H1 (cell line): ENCODE data around the gene FRRS1. TPM values are rescaled to one million over a fixed set of nuclear protein-coding genes. Genes with fewer than 3 reads are reported as not detected.

Experiments used
- CTCF ChIA-PET: fragments of 300-600 bp; sonication (Branson Sonifier 250); formaldehyde crosslinking; loops from one replicate; lab custom pipeline; 2021; ENCODE audit not compliant: partially characterized antibody; lab: Charles Lee
- POLR2A ChIA-PET: fragments of 300-600 bp; sonication (Branson Sonifier 250); formaldehyde crosslinking; loops from one replicate; lab custom pipeline; 2021; ENCODE audit warnings: inconsistent platforms; ENCODE audit not compliant: partially characterized antibody; lab: Charles Lee
- DNase-seq, 2 experiments: peaks; one replicate each; pipeline versions ENCODE4 v3.0.0 to v3.0.0-alpha.2; 2010 to 2022; ENCODE audit warnings: low spot score in 2 of 2, low read depth in 1 of 2, mixed read lengths in 1 of 2
- FAIRE-seq: peaks from 2 replicates; lab custom pipeline; 2011; peaks lifted over from hg19 to GRCh38; lab: Jason Lieb, UNC
- H2AFZ ChIP-seq: 2 replicates; pipeline ENCODE4 v1.8.1; 2012; ENCODE audit warnings: low read length, inconsistent platforms
- H2AK5ac ChIP-seq: 2 replicates; pipeline ENCODE4 v1.6.1; 2013; ENCODE audit warnings: low read depth, low read length
- H2BK120ac ChIP-seq: replicated peaks from 2 replicates; pipeline ENCODE3; 2013; ENCODE audit warnings: low read depth, low read length, inconsistent platforms
- H2BK12ac ChIP-seq: 2 replicates; pipeline ENCODE4 v1.6.1; 2013; ENCODE audit warnings: low read depth, low read length
- H2BK15ac ChIP-seq: 2 replicates; pipeline ENCODE4 v1.6.1; 2013; ENCODE audit warnings: low read length
- H2BK20ac ChIP-seq: 2 replicates; pipeline ENCODE4 v1.6.1; 2013; ENCODE audit warnings: low read length
- H2BK5ac ChIP-seq: 2 replicates; pipeline ENCODE4 v1.6.1; 2013; ENCODE audit warnings: low read depth, low read length
- H3K14ac ChIP-seq: 2 replicates; pipeline ENCODE4 v1.6.1; 2013; ENCODE audit warnings: inconsistent platforms; ENCODE audit not compliant: insufficient read length
- H3K18ac ChIP-seq: 2 replicates; pipeline ENCODE4 v1.6.1; 2013; ENCODE audit warnings: low read length; ENCODE audit errors: extremely low read depth
- H3K23ac ChIP-seq: 2 replicates; pipeline ENCODE4 v1.6.1; 2013; ENCODE audit warnings: inconsistent platforms; ENCODE audit not compliant: insufficient read length
- H3K23me2 ChIP-seq: 2 replicates; pipeline ENCODE4 v1.6.1; 2013; ENCODE audit warnings: low read depth, low read length
- H3K27ac ChIP-seq: 2 replicates; pipeline ENCODE4 v1.6.1; 2011; ENCODE audit warnings: low read depth, low read length, inconsistent platforms
- H3K27me3 ChIP-seq, 4 experiments: replicated peaks in 1 of 4; 1 replicate in 1 of 4; 2 replicates in 3 of 4; pipeline versions ENCODE4 v1.6.1 to v1.8.1; 2011 to 2013; ENCODE audit warnings: low read length in 3 of 4, mild to moderate bottlenecking in 3 of 4, inconsistent platforms in 2 of 4, mixed read lengths in 2 of 4, moderate library complexity in 1 of 4; ENCODE audit not compliant: control insufficient read depth in 3 of 4, insufficient read depth in 3 of 4; ENCODE audit errors: extremely low read depth in 1 of 4
- H3K36me3 ChIP-seq, 4 experiments: 2 replicates each; pipeline versions ENCODE4 v1.6.1 to v1.8.1; 2011 to 2013; ENCODE audit warnings: mild to moderate bottlenecking in 4 of 4, low read length in 3 of 4, moderate library complexity in 2 of 4, control low read depth in 1 of 4, inconsistent platforms in 1 of 4; ENCODE audit not compliant: insufficient read depth in 4 of 4, control insufficient read depth in 2 of 4
- H3K4ac ChIP-seq: replicated peaks from 2 replicates; pipeline ENCODE3; 2013; ENCODE audit warnings: low read length, low read depth, mixed read lengths, inconsistent platforms; ENCODE audit not compliant: insufficient read length
- H3K4me1 ChIP-seq, 4 experiments: replicated peaks in 1 of 4; 1 replicate in 1 of 4; 2 replicates in 3 of 4; pipeline versions ENCODE4 v1.6.1 to v1.8.1; 2011 to 2013; ENCODE audit warnings: low read length in 3 of 4, inconsistent platforms in 2 of 4, mixed read lengths in 1 of 4; ENCODE audit not compliant: insufficient read depth in 4 of 4, control insufficient read depth in 3 of 4
- H3K4me2 ChIP-seq, 2 experiments: 2 replicates each; pipeline versions ENCODE4 v1.6.1 to v1.8.1; 2011 to 2013; ENCODE audit warnings: low read depth in 2 of 2, low read length in 2 of 2, control low read depth in 1 of 2, inconsistent platforms in 1 of 2, mild to moderate bottlenecking in 1 of 2; ENCODE audit not compliant: insufficient read depth in 1 of 2
- H3K4me3 ChIP-seq, 4 experiments: fragments of 200-600, 300-600 bp in 1 of 4; sonication (generic), shearing (Covaris generic), sonication (Bioruptor Twin) in 1 of 4; 2 replicates each; pipeline versions ENCODE4 v1.5.1 to v1.8.1; 2011 to 2016; ENCODE audit warnings: low read length in 4 of 4, low read depth in 3 of 4, control low read depth in 2 of 4, inconsistent platforms in 2 of 4, mild to moderate bottlenecking in 2 of 4, mixed read lengths in 1 of 4, moderate library complexity in 1 of 4; ENCODE audit not compliant: insufficient read depth in 2 of 4; ENCODE audit errors: extremely low read depth in 1 of 4
- H3K56ac ChIP-seq: replicated peaks from 2 replicates; pipeline ENCODE3; 2013; ENCODE audit warnings: low read depth, mild to moderate bottlenecking, mixed read lengths, low read length, inconsistent platforms; ENCODE audit not compliant: insufficient read length
- H3K79me1 ChIP-seq: 2 replicates; pipeline ENCODE4 v1.6.1; 2013; ENCODE audit warnings: low read depth, low read length, control low read depth
- H3K79me2 ChIP-seq, 2 experiments: 2 replicates each; pipeline versions ENCODE4 v1.6.1 to v1.8.1; 2012 to 2013; ENCODE audit warnings: low read length in 2 of 2, mild to moderate bottlenecking in 2 of 2, inconsistent platforms in 1 of 2; ENCODE audit not compliant: insufficient read depth in 2 of 2, control insufficient read depth in 1 of 2
- H3K9ac ChIP-seq, 4 experiments: replicated peaks in 1 of 4; 1 replicate in 1 of 4; 2 replicates in 3 of 4; pipeline versions ENCODE4 v1.6.1 to v1.8.1; 2011 to 2013; ENCODE audit warnings: low read depth in 3 of 4, low read length in 3 of 4, control low read depth in 2 of 4, mild to moderate bottlenecking in 2 of 4, moderate library complexity in 2 of 4, inconsistent platforms in 1 of 4; ENCODE audit errors: extremely low read depth in 1 of 4
- H3K9me3 ChIP-seq, 2 experiments: 2 replicates each; pipeline versions ENCODE4 v1.6.1 to v1.8.1; 2012 to 2013; ENCODE audit warnings: mild to moderate bottlenecking in 2 of 2, moderate library complexity in 2 of 2, control low read depth in 1 of 2, inconsistent platforms in 1 of 2, low read depth in 1 of 2, low read length in 1 of 2, mixed read lengths in 1 of 2; ENCODE audit not compliant: insufficient read depth in 2 of 2
- H4K20me1 ChIP-seq, 2 experiments: replicated peaks in 1 of 2; 2 replicates each; pipeline versions ENCODE3 to v1.8.1; 2011 to 2013; ENCODE audit warnings: inconsistent platforms in 2 of 2, low read length in 2 of 2, mild to moderate bottlenecking in 1 of 2; ENCODE audit not compliant: insufficient read depth in 2 of 2, control insufficient read depth in 1 of 2
- H4K5ac ChIP-seq: 2 replicates; pipeline ENCODE4 v1.6.1; 2013; ENCODE audit warnings: low read length, low read depth, mixed read lengths, inconsistent platforms; ENCODE audit not compliant: insufficient read length
- H4K8ac ChIP-seq: 2 replicates; pipeline ENCODE4 v1.8.0; 2013; ENCODE audit warnings: mild to moderate bottlenecking, moderate library complexity, low read length, inconsistent platforms; ENCODE audit not compliant: insufficient read depth; ENCODE audit errors: extremely low read depth
- H4K91ac ChIP-seq: replicated peaks from 2 replicates; pipeline ENCODE3; 2013; ENCODE audit warnings: low read length, mixed read lengths, inconsistent platforms; ENCODE audit not compliant: insufficient read length
- BRCA1 ChIP-seq: IDR thresholded peaks from 2 replicates; pipeline ENCODE4 v1.6.1; 2012; ENCODE audit warnings: low read depth, low read length, improper control_type of control experiment
- CEBPB ChIP-seq: IDR thresholded peaks from 2 replicates; pipeline ENCODE4 v1.6.1; 2012; ENCODE audit warnings: low read depth, low read length
- CTBP2 ChIP-seq: IDR thresholded peaks from 2 replicates; pipeline ENCODE4 v1.7.0; 2011; ENCODE audit warnings: borderline replicate concordance, mild to moderate bottlenecking, moderate library complexity, mixed read lengths, low read length; ENCODE audit not compliant: insufficient read depth, insufficient read length
- POLR2A ChIP-seq, 2 experiments: IDR thresholded peaks; 1 replicate in 1 of 2; 2 replicates in 1 of 2; pipeline ENCODE4 v1.6.1; 2011; ENCODE audit warnings: low read depth in 2 of 2, low read length in 2 of 2, mild to moderate bottlenecking in 2 of 2; ENCODE audit errors: control extremely low read depth in 1 of 2
- SUZ12 ChIP-seq: fragments of 200-600 bp; sonication (generic); IDR thresholded peaks from 2 replicates; pipeline ENCODE4 v1.6.1; 2012; ENCODE audit warnings: mild to moderate bottlenecking, inconsistent platforms, low read length, moderate library complexity, mixed read lengths
- TCF12 ChIP-seq: IDR thresholded peaks from 2 replicates; pipeline ENCODE4 v1.6.1; 2011; ENCODE audit warnings: low read depth, mild to moderate bottlenecking, low read length
- WGBS, 2 experiments: shearing (Covaris generic) in 1 of 2; methylation state at CpG; one replicate each; pipeline versions ENCODE4 v1.1.6 to v1.1.7; 2013 to 2015; ENCODE audit warnings: low lambda C conversion rate in 2 of 2, mixed read lengths in 2 of 2, inconsistent platforms in 1 of 2, low coverage in 1 of 2, missing lambda C conversion rate in 1 of 2; ENCODE audit not compliant: insufficient replicate concordance in 2 of 2, insufficient coverage in 1 of 2, insufficient read length in 1 of 2; ENCODE audit errors: extremely low coverage in 1 of 2, missing lambda C conversion rate in 1 of 2; 5-methylcytosine and 5-hydroxymethylcytosine counted together
- polyA plus RNA-seq, 7 experiments: library from polyadenylated mRNA; depleted of rRNA in 3 of 7; stranded (reverse) in 5 of 7; unstranded in 2 of 7; fragments of >200 nt in 5 of 7; fragments of 200-250 nt in 2 of 7; gene quantifications; 1 replicate in 5 of 7; 2 replicates in 1 of 7; 4 replicates in 1 of 7; pipeline versions ENCODE4 v1.2.1 to v1.2.3, GENCODE V29; 2011 to 2013; ENCODE audit warnings: missing spikeins in 2 of 7, mixed read lengths in 2 of 7
- total RNA-seq: library from RNA; stranded (reverse); fragmentation: NEBNext Ultra II Directional; extraction: Animal tissue kit (Norgen Biotek cat#: 25700); gene quantifications from 2 replicates; pipeline ENCODE4 v1.2.1, GENCODE V29; 2021

FRRS1 gene
- total and polyA plus RNA-seq, 2 of the 8 experiments (the other 6 are each of a cell fraction or from before 2014, with no cell fraction given): 3.5 to 6.5 TPM

GRCh38 chr1:99665212-99665611 lies 101.2 kb downstream of the FRRS1 start:
- no peak overlapping the region for H3K4ac ChIP-seq
- no peaks in the 10 kb centered on the region for H3K79me1 ChIP-seq
- H2BK120ac ChIP-seq: no peak overlapping the region
- no peaks in the 10 kb centered on the region for H3K4me1 ChIP-seq
- H3K4me3 ChIP-seq: no peak overlapping the region
- DNase-seq: no peak
- H3K14ac ChIP-seq: no peak overlapping the region
- no peaks in the 10 kb centered on the region for H3K23me2 ChIP-seq
- H3K27me3 ChIP-seq: no peaks in the 10 kb centered on the region
- no peak for FAIRE-seq
- no peak overlapping the region for H2BK20ac ChIP-seq
- WGBS, 2 experiments: 79% methylated on average over 1 of the region's 1 CpG; no CpG with 5 or more reads in 1 of the 2 experiments
- H2AK5ac ChIP-seq: no peak overlapping the region
- no peak overlapping the region for H3K27ac ChIP-seq
- H4K91ac ChIP-seq: no peak overlapping the region
- no peaks in the 10 kb centered on the region for H3K36me3 ChIP-seq
- H4K5ac ChIP-seq: no peak overlapping the region
- no peak overlapping the region for H2BK12ac ChIP-seq
- H3K4me2 ChIP-seq: no peak overlapping the region
- no peaks in the 10 kb centered on the region for H3K79me2 ChIP-seq
- H3K56ac ChIP-seq: no peak overlapping the region
- TF ChIP-seq CTBP2 (no peak), TCF12 (no peak), BRCA1 (no peak), SUZ12 (no peak), CEBPB (peak; percentile 16; the same call in 1 of the 2 replicates), POLR2A (IDR thresholded peaks at IDR 0.05; ENCODE audit: control extremely low read depth in 1 of 2, low read depth in 2 of 2, low read length in 2 of 2) (no peak)
- H3K9me3 ChIP-seq: no peaks in the 10 kb centered on the region
- H3K23ac ChIP-seq: no peak overlapping the region
- H4K20me1 ChIP-seq: no peaks in the 10 kb centered on the region
- CTCF ChIA-PET: interaction anchor here (1.8 to 3.4 kb wide), 3 partner anchors 11 to 20 kb away, joined by 3 to 20 read pairs (median 4); no protein-coding TSS in a partner anchor
- H3K9ac ChIP-seq: no peak overlapping the region
- POLR2A ChIA-PET: no interaction called here
- no peak overlapping the region for H2BK15ac ChIP-seq
- H2AFZ ChIP-seq: no peak overlapping the region
- no peak overlapping the region for H2BK5ac ChIP-seq
- no peak overlapping the region for H3K18ac ChIP-seq
- no peak overlapping the region for H4K8ac ChIP-seq
